Stimulated activated CD8-positive, alpha-beta memory T cell treated with anti-CD3 and anti-CD28 coated beads, Interleukin-12 subunit alpha, Interleukin-12 subunit beta, amount 100 ng/mL, for 1 hour (primary cell): ENCODE data around the gene ZBTB8B.

Experiments
- DNase-seq: peaks from one replicate; pipeline ENCODE4 v3.0.0-alpha.2; 2020; ENCODE audit warnings: low read depth

Gene ZBTB8B

DNA sequence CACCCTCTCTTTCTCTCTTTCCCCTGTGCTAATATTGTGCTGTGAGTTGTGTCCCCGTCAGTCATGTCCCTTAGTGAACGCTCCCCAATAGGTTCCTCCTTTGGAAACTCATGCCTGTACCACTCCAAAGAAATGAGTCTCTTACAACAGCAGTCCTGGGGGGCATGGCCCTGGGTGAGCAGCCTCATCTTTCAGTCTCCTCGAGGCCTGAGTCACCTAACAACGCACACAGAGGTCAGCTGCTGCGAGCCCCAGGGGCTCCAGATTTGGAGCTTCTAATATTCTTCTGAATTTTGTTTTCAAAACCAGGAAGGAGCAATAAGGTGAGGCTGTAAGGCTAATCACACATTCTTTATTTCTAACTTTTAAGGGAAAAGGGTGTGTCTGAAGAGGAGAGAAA, 43.9 kb downstream of the ZBTB8B start:
- no peak for DNase-seq

DNA sequence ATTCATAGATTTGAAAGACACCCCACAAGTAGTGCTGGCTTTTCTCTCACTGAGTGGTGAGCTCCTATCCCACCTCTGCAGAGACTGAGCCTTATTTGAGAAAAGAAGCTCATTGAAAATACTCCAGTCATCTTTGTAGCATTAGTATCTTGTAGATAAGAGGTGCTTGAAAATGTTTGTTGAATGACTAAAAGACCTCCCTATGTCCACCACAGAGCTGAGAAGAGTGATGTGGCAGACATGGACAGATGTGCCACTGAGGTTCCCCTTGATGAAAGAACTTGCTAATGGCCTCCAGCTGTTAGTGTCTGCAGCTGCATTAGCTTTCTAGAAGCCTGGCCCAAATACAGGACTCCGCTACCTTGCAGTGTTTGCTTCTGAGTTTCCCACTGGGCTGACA, 45.1 kb downstream of the ZBTB8B start:
- DNase-seq: no peak
